ENCODE data around the gene KLHDC7A. TPM values are rescaled to one million over a fixed set of nuclear protein-coding genes. Genes with fewer than 3 reads are reported as not detected.

Gene KLHDC7A
- total RNA-seq, 6 experiments from 2014 or later = 2.3 to 9.2 (median 6.9) TPM

DNA sequence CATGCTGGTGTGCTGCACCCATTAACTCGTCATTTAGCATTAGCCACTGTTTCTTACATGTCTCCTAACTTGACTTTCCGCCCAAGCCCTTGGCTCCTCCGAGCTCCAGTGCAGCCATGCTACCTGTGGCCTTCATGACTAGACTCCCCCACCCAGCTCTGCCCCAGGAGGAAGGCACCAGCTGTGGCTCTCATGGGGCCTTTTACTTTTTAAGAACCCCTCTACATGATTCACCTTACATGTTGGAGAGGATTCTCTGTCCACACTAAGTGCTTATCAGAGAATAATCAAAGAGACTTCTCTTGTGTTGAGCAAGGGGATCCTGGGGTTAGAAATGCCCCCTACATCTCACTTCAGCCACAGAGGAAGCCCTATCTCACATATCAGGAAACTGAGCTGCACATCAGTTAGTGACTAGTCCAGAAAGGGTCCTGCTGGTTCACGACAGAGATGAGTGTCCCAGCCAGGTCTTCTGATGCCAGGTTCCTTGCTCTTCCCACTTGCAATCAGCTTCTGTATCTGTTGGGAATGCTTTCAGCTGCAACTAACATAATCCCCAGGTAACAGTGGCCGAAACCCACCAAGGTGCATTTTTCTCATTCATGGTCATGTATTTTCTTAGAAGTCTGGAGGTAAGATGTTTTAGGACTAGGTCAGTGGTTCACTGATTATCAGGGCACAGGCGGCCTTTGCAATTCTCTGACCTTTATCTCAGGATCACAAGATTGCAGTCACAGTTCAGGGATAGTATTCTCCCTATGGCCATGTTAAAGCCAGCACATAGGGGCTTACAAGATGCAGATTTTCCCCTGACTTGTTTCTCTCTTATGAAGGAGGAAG is 45.9 kb downstream of the KLHDC7A start:
- TF ChIP-seq, protein P1, sequence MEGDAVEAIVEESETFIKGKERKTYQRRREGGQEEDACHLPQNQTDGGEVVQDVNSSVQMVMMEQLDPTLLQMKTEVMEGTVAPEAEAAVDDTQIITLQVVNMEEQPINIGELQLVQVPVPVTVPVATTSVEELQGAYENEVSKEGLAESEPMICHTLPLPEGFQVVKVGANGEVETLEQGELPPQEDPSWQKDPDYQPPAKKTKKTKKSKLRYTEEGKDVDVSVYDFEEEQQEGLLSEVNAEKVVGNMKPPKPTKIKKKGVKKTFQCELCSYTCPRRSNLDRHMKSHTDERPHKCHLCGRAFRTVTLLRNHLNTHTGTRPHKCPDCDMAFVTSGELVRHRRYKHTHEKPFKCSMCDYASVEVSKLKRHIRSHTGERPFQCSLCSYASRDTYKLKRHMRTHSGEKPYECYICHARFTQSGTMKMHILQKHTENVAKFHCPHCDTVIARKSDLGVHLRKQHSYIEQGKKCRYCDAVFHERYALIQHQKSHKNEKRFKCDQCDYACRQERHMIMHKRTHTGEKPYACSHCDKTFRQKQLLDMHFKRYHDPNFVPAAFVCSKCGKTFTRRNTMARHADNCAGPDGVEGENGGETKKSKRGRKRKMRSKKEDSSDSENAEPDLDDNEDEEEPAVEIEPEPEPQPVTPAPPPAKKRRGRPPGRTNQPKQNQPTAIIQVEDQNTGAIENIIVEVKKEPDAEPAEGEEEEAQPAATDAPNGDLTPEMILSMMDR (IDR thresholded peaks at IDR 0.05) = no peak
- TF ChIP-seq POLR2A (IDR thresholded peaks at IDR 0.05) = no peak
- DNase-seq = no peak
- ATAC-seq = no peak
- Histone ChIP-seq H3K9me3 (no peaks in the 10 kb centered on the region), H3K27me3 (no peaks in the 10 kb centered on the region), H3K36me3 (no peaks in the 10 kb centered on the region), H3K4me1 (no peaks in the 10 kb centered on the region), H3K4me3 (no peak overlapping the region), H3K27ac (no peak overlapping the region)
- intact Hi-C loops (cut with DNase I) = no loop called here
- WGBS (ENCODE audit: insufficient coverage, low coverage, low lambda C conversion rate, missing lambda C conversion rate) = 59% methylated on average over 5 of the region's 6 CpGs

DNA sequence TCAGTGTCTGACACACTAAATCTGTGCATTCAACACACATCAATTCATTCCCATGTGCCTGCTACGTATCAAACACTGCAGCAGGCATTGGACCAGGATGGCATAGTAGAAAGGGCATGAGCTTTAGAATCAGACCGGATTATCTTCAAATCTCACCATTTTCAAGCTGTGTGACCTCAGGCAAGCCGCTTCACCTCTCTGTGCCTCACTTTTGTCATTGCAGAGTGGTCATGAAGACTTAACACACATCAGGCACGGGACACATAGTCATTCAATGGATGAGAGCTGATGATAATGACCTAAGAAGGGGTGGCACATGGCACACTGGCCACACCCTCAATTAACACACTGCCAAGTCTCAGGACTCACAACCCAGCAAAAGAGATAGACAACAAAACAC is 46.8 kb downstream of the KLHDC7A start:
- Histone ChIP-seq H3K27me3 (no peaks in the 10 kb centered on the region), H3K27ac (no peak overlapping the region), H3K36me3 (no peaks in the 10 kb centered on the region), H3K9me3 (no peaks in the 10 kb centered on the region), H3K4me1 (no peaks in the 10 kb centered on the region), H3K4me3 (no peak overlapping the region)
- TF ChIP-seq, protein P1 (IDR thresholded peaks at IDR 0.05) = no peak
- TF ChIP-seq POLR2A (IDR thresholded peaks at IDR 0.05) = no peak
- DNase-seq (no peak), ATAC-seq (no peak)
- 63% methylated on average over 4 of the region's 4 CpGs for WGBS (ENCODE audit: insufficient coverage, low coverage, low lambda C conversion rate, missing lambda C conversion rate)
- intact Hi-C loops (cut with DNase I) = no loop called here

DNA sequence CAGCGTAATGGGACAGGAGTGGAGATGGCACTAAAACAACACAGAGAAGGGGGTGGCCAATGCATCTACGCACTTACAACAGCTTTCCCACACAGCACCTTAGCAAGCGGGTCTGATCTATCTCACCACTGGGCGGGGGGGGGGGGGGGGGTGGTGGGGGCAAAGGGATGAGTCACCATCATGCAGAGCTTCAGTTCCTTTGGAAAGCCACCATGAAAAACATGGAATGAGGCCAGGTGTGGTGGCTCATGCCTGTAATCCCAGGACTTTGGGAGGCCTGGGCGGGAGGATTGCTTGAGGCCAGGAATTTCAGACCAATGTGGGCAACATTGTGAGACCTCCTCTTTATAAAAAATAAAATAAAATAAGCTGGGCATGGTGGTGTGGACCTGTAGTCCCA is 47.2 kb downstream of the KLHDC7A start:
- 77% methylated on average over 2 of the region's 5 CpGs for WGBS (ENCODE audit: insufficient coverage, low coverage, low lambda C conversion rate, missing lambda C conversion rate)
- Histone ChIP-seq H3K4me3 (no peak overlapping the region), H3K4me1 (no peaks in the 10 kb centered on the region), H3K27ac (no peak overlapping the region), H3K9me3 (no peaks in the 10 kb centered on the region), H3K36me3 (no peaks in the 10 kb centered on the region), H3K27me3 (no peaks in the 10 kb centered on the region)
- ATAC-seq (no peak), DNase-seq (no peak)
- intact Hi-C loops (cut with DNase I) = no loop called here
- TF ChIP-seq, protein P1 (IDR thresholded peaks at IDR 0.05) = no peak
- no peak for TF ChIP-seq POLR2A (IDR thresholded peaks at IDR 0.05)

GRCh38 chr1:18528616-18529015 is 47.9 kb downstream of the KLHDC7A start:
- H3K9me3 ChIP-seq = no peaks in the 10 kb centered on the region
- TF ChIP-seq POLR2A (IDR thresholded peaks at IDR 0.05) = no peak
- TF ChIP-seq, protein P1 (IDR thresholded peaks at IDR 0.05) = no peak
- no peaks in the 10 kb centered on the region for H3K27me3 ChIP-seq
- WGBS (ENCODE audit: insufficient coverage, low coverage, low lambda C conversion rate, missing lambda C conversion rate) = no CpG with 5 or more reads among the region's 2 CpGs
- H3K27ac ChIP-seq = no peak overlapping the region
- ATAC-seq = no peak
- no peak overlapping the region for H3K4me3 ChIP-seq
- H3K36me3 ChIP-seq = no peaks in the 10 kb centered on the region
- no peak for DNase-seq
- intact Hi-C loops (cut with DNase I) = no loop called here
- H3K4me1 ChIP-seq = no peaks in the 10 kb centered on the region

Measured in right lobe of liver (tissue), 6 donors.